Measurements from ENCODE around the gene UMPS.

GRCh38 chr3:124699051-124699450 is 31.2 kb upstream of the UMPS start:
- TF ChIP-seq, protein P1, sequence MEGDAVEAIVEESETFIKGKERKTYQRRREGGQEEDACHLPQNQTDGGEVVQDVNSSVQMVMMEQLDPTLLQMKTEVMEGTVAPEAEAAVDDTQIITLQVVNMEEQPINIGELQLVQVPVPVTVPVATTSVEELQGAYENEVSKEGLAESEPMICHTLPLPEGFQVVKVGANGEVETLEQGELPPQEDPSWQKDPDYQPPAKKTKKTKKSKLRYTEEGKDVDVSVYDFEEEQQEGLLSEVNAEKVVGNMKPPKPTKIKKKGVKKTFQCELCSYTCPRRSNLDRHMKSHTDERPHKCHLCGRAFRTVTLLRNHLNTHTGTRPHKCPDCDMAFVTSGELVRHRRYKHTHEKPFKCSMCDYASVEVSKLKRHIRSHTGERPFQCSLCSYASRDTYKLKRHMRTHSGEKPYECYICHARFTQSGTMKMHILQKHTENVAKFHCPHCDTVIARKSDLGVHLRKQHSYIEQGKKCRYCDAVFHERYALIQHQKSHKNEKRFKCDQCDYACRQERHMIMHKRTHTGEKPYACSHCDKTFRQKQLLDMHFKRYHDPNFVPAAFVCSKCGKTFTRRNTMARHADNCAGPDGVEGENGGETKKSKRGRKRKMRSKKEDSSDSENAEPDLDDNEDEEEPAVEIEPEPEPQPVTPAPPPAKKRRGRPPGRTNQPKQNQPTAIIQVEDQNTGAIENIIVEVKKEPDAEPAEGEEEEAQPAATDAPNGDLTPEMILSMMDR (conservative IDR thresholded peaks at IDR 0.05; ENCODE audit: low read length): no peak
- no peak for TF ChIP-seq EZH2phosphoT487 (IDR thresholded peaks at IDR 0.05; ENCODE audit: borderline replicate concordance)

All from Loucy (cell line).